IMR-90 (cell line): ENCODE data around the gene NPPB.

ENCODE experiments used
- CTCF ChIP-seq: conservative IDR thresholded peaks from 2 replicates; pipeline ENCODE4 v1.5.1; 2012; ENCODE audit warnings: mild to moderate bottlenecking, low read depth, low read length, improper control_type of control experiment
- MXI1 ChIP-seq: IDR thresholded peaks from 2 replicates; pipeline ENCODE4 v1.6.1; 2012; ENCODE audit warnings: low read depth, mild to moderate bottlenecking, low read length, moderate library complexity, borderline replicate concordance
- POLR2A ChIP-seq: IDR thresholded peaks from 2 replicates; pipeline ENCODE4 v1.6.1; 2012; ENCODE audit warnings: mild to moderate bottlenecking, low read depth, low read length

DNA sequence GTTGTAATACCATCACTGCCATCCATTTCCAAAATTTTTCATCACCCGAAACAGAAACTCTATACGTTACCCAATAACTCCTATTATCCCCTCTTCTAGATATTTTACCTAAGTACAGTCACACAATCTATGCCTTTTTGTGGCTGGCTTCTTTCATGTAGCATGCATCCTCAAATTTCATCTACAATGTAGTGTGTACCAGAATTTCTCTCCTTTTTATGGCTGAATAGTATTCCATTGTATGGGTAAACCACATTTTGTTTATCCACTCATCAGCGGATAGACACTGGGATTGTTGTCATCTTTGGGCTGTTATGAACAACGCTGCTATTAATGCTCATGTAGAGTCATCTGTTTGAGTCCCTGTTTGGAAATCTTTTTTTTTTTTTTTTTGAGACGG lies 46.2 kb upstream of the NPPB start:
- TF ChIP-seq MXI1 (no peak), POLR2A (no peak), CTCF (no peak)
